ENCODE data around the gene DLG2.
"Not testable (repeated sequence)": the region's sequence is repeated elsewhere in the genome, so short reads cannot be mapped to it uniquely, and the experiment has no call there.

DLG2 gene

GRCh38 chr11:84833488-84834088 lies 793.6 kb downstream of the DLG2 start:
- DNase-seq (ENCODE audit: low spot score): no peak

- DNase-seq (ENCODE audit: low spot score): no peak
Observed at GRCh38 chr11:84830372-84830771, 796.8 kb downstream of the DLG2 start.

GRCh38 chr11:84829162-84829561 lies 798.0 kb downstream of the DLG2 start:
- no peak for DNase-seq (ENCODE audit: low spot score)

- DNase-seq (ENCODE audit: low spot score): no peak
Observed at GRCh38 chr11:84828616-84829015, 798.5 kb downstream of the DLG2 start.

- DNase-seq (ENCODE audit: low spot score): no peak
Observed at GRCh38 chr11:84825106-84825660, 802.0 kb downstream of the DLG2 start.

GRCh38 chr11:84824624-84825023 lies 802.5 kb downstream of the DLG2 start:
- no peak for DNase-seq (ENCODE audit: low spot score)

GRCh38 chr11:84819537-84819936 lies 807.6 kb downstream of the DLG2 start:
- no peak for DNase-seq (ENCODE audit: low spot score)

GRCh38 chr11:84819128-84819527 lies 808.0 kb downstream of the DLG2 start:
- no peak for DNase-seq (ENCODE audit: low spot score)

- DNase-seq (ENCODE audit: low spot score): no peak
Observed at GRCh38 chr11:84817998-84818397, 809.1 kb downstream of the DLG2 start.

GRCh38 chr11:84812471-84812969 lies 814.6 kb downstream of the DLG2 start:
- no peak for DNase-seq (ENCODE audit: low spot score)

GRCh38 chr11:84806354-84806753 lies 820.8 kb downstream of the DLG2 start:
- DNase-seq (ENCODE audit: low spot score): no peak

GRCh38 chr11:84804041-84804440 lies 823.1 kb downstream of the DLG2 start:
- DNase-seq (ENCODE audit: low spot score): no peak

- DNase-seq (ENCODE audit: low spot score): no peak
Observed at GRCh38 chr11:84800755-84801346, 826.3 kb downstream of the DLG2 start.

- DNase-seq (ENCODE audit: low spot score): no peak
Observed at GRCh38 chr11:84799112-84799511, 828.0 kb downstream of the DLG2 start.

GRCh38 chr11:84795698-84796097 lies 831.4 kb downstream of the DLG2 start:
- no peak for DNase-seq (ENCODE audit: low spot score)

- no peak for DNase-seq (ENCODE audit: low spot score)
Observed at GRCh38 chr11:84794663-84795443, 832.3 kb downstream of the DLG2 start.

- no peak for DNase-seq (ENCODE audit: low spot score)
Observed at GRCh38 chr11:84793318-84793717, 833.8 kb downstream of the DLG2 start.

- DNase-seq (ENCODE audit: low spot score): no peak
Observed at GRCh38 chr11:84790849-84791427, 836.2 kb downstream of the DLG2 start.

- no peak for DNase-seq (ENCODE audit: low spot score)
Observed at GRCh38 chr11:84788220-84788619, 838.9 kb downstream of the DLG2 start.

- not testable (repeated sequence) for DNase-seq (ENCODE audit: low spot score)
Observed at GRCh38 chr11:84784158-84784557, 843.0 kb downstream of the DLG2 start.

- DNase-seq (ENCODE audit: low spot score): no peak
Observed at GRCh38 chr11:84780689-84781293, 846.4 kb downstream of the DLG2 start.

GRCh38 chr11:84775503-84775902 lies 851.6 kb downstream of the DLG2 start:
- DNase-seq (ENCODE audit: low spot score): no peak

Data from germinal center (tissue), 1 donor.